Ascending aorta (tissue), 2 donors: ENCODE measurements around the gene PRKACA. TPM values are rescaled to one million over a fixed set of nuclear protein-coding genes. Genes with fewer than 3 reads are reported as not detected.

Experiments used
- DNase-seq, 2 donors: peaks; one replicate each; pipeline ENCODE4 v3.0.0-alpha.2; 2019; ENCODE audit warnings: low spot score in 2 of 2
- H3K27ac ChIP-seq, 2 donors: fragments of 200-600 bp; sonication (generic); one replicate each; pipeline ENCODE4 v1.5.1; 2016 to 2017; ENCODE audit warnings: mild to moderate bottlenecking in 1 of 2
- H3K27me3 ChIP-seq: fragments of 200-600 bp; sonication (generic); one replicate; pipeline ENCODE4 v1.5.1; 2017
- H3K36me3 ChIP-seq, 2 donors: fragments of 200-600 bp; sonication (generic); one replicate each; pipeline ENCODE4 v1.5.1; 2016
- H3K4me1 ChIP-seq, 2 donors: fragments of 200-600 bp; sonication (generic); one replicate each; pipeline ENCODE4 v1.5.1; 2016 to 2017; ENCODE audit warnings: mild to moderate bottlenecking in 1 of 2
- H3K4me3 ChIP-seq, 2 donors: fragments of 200-600 bp; sonication (generic); one replicate each; pipeline ENCODE4 v1.5.1; 2016 to 2017; ENCODE audit warnings: mild to moderate bottlenecking in 1 of 2
- H3K9me3 ChIP-seq, 2 donors: fragments of 200-600 bp; sonication (generic); one replicate each; pipeline ENCODE4 v1.5.1; 2016
- intact Hi-C: fragments of 100-400 bp; cut with DNase I; formaldehyde crosslinking; loops from one replicate; pipeline ENCODE4 v1.15.1; 2023
- total RNA-seq: library from RNA; depleted of rRNA; stranded (reverse); fragments of >200 nt; gene quantifications from one replicate; pipeline ENCODE4 v1.1.0, GENCODE V29; 2016
- TF ChIP-seq, protein P1 (sequence below), 3 experiments: fragments of 200-600 bp in 2 of 3; fragments of 450-650 bp in 1 of 3; sonication (generic) in 2 of 3; IDR thresholded peaks; one replicate each; pipeline ENCODE4 v1.5.1; 2016 to 2019; ENCODE audit warnings: antibody characterized with exemption in 3 of 3, mild to moderate bottlenecking in 1 of 3, moderate library complexity in 1 of 3

PRKACA gene
- total RNA-seq, 1 donor from 2014 or later = 92.6 TPM

DNA sequence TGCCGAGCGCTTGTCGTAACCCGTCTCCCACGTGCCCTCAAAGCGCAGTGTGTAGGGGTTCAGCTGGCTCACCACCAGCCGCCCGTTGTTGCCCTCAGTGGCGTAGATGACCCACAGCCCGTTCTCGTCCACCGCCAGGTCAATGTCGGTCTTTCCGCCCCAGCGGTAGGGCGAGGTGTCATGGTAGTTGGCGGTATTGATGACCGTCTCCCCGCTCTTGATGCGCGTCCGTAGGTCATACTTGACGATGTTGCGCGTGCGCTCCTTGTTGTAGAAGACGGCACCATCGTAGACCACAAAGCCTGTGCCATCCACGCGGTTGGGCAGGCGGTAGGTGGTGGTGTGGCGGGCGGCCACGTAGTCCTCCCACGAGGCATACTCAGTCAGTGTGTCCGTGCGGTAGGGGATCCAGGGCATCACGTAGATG, 45.3 kb upstream of the PRKACA start:
- H3K4me1 ChIP-seq = no peaks in the 10 kb centered on the region
- H3K9me3 ChIP-seq = no peaks in the 10 kb centered on the region
- TF ChIP-seq, protein P1, sequence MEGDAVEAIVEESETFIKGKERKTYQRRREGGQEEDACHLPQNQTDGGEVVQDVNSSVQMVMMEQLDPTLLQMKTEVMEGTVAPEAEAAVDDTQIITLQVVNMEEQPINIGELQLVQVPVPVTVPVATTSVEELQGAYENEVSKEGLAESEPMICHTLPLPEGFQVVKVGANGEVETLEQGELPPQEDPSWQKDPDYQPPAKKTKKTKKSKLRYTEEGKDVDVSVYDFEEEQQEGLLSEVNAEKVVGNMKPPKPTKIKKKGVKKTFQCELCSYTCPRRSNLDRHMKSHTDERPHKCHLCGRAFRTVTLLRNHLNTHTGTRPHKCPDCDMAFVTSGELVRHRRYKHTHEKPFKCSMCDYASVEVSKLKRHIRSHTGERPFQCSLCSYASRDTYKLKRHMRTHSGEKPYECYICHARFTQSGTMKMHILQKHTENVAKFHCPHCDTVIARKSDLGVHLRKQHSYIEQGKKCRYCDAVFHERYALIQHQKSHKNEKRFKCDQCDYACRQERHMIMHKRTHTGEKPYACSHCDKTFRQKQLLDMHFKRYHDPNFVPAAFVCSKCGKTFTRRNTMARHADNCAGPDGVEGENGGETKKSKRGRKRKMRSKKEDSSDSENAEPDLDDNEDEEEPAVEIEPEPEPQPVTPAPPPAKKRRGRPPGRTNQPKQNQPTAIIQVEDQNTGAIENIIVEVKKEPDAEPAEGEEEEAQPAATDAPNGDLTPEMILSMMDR (IDR thresholded peaks at IDR 0.05) = no peak
- intact Hi-C loops = no loop called here
- no peak overlapping the region for H3K27ac ChIP-seq
- peaks cover 5 to 11% of the 10 kb centered on the region in 2 donors for H3K36me3 ChIP-seq
- no peaks in the 10 kb centered on the region for H3K27me3 ChIP-seq
- no peak for DNase-seq
- H3K4me3 ChIP-seq = no peak overlapping the region

DNA sequence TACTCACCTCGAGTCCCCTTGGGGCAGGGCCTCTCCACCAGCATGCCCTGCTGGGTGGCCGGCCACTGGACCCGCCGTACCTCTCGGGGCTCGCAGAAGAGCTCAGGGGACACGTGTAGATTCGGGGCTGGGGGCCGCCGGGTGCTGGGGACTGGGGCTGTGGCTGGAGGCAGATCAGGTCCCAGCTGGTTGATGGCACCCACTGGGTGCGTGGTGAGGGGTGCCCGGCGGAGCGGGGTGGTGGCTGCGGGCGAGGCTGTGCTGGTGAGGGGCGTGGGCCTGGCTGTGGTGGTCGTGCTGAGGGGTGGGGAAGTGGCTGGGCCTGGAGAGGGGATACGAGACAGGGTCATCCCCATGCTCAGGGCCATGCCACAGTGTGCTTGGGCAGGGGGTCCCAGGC, 43.7 kb upstream of the PRKACA start:
- Histone ChIP-seq H3K27ac (no peak overlapping the region), H3K4me3 (no peak overlapping the region), H3K4me1 (no peaks in the 10 kb centered on the region), H3K9me3 (no peaks in the 10 kb centered on the region), H3K27me3 (no peaks in the 10 kb centered on the region), H3K36me3 (peaks cover 19 to 26% of the 10 kb centered on the region in 2 donors)
- DNase-seq = no peak
- TF ChIP-seq, protein P1 (IDR thresholded peaks at IDR 0.05) = no peak
- intact Hi-C loops = no loop called here

DNA sequence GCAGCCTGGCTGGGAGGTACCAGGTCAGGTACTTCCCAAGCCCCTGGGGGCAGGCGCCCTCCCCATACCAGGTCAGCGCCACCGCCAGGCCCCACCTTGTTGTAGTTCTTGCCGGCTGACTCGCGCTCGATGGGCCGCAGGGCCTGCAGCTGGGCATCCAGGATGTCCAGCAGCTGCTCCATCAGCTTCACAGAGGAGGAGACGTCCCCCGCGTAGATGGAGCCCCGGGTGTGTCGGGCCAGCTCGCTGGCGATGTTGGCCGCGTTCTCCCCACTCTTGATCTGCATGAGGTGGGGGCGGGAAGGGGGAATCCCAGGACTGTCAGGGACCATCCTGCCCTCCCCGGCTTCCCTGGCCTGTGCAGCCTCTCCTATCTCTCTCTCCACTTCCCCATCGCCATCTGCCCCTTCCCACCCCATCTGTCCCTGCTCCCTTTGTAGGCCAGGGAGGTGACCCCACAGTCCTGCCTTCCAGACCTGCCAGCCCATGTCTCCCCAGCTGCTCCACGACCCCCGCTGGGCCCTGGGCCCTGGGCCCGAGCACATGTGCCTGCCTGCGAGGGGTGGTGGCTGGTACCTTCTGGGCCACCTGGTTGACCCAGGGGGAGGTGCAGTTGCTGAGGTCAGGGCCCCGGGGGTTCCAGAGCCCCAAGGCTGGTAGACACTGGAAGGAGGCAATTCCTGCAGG, 42.6 kb upstream of the PRKACA start:
- no peaks in the 10 kb centered on the region for H3K27me3 ChIP-seq
- intact Hi-C loops = no loop called here
- H3K9me3 ChIP-seq = no peaks in the 10 kb centered on the region
- no peak overlapping the region for H3K4me3 ChIP-seq
- H3K36me3 ChIP-seq = peaks cover 29 to 38% of the 10 kb centered on the region in 2 donors
- TF ChIP-seq, protein P1 (IDR thresholded peaks at IDR 0.05) = no peak
- no peaks in the 10 kb centered on the region for H3K4me1 ChIP-seq
- DNase-seq = no peak
- no peak overlapping the region for H3K27ac ChIP-seq

DNA sequence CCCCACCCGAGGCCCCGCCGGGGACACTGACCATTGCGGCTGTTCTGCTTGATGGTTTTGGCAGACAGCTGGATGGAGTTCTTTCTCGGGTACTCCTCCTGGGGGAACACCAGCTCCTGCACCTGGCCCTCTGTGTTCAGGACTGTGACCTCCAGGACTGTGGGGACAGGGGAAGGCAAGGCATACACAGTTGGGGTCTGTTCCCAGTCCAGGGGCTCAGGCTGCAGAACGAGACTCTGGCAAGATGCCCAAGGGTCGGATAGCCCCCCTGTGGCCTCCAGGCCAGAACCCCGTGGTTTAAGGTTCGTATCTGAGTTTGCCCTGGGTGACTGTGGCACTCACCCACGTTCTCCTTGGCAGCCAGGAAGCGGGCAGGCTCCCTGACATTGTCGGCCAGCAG, 41.5 kb upstream of the PRKACA start:
- peaks cover 32 to 41% of the 10 kb centered on the region in 2 donors for H3K36me3 ChIP-seq
- DNase-seq = no peak

DNA sequence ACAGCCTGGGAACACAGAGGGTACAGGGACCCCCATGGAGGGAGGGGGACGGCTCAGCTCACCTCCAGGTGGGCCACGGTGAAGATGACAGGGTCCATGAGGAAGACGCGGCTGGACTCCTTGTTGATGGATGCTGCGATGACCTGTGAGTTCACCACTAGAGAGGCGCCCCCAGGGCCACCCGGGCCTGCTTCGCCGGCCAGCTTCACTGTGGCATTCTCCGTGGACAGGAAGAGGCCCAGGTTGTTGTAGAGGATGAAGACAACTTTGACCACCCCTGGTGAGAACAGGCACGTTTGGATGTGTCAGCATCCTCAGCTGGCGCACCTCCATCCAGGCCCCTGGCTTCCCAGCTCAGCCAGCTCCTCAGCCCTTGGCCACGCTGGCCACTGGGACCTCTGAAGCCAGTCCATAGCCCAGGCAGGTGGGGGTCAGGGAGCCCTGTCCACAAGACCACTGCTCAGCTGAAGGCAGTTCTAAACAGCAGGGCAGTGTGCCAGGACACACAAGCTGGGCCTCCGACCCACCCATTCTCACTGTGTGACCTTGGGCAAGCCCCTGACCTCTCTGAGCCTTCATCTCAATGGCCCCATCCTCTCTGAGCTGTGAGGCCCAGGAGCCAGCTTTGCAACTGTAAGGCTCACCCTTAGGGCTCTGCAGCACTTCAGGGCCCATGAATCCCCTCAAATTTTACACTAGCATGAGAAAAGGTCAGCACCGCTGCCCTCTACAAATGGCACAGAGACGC, 40.9 kb upstream of the PRKACA start:
- no peak for DNase-seq
- intact Hi-C loops = no loop called here
- no peak overlapping the region for H3K27ac ChIP-seq

More for the DNA sequence above, 41.5 kb upstream of the PRKACA start:
- H3K27me3 ChIP-seq = no peaks in the 10 kb centered on the region
- TF ChIP-seq, protein P1 (IDR thresholded peaks at IDR 0.05) = no peak
- no peaks in the 10 kb centered on the region for H3K4me1 ChIP-seq
- no peak overlapping the region for H3K4me3 ChIP-seq
- H3K27ac ChIP-seq = no peak overlapping the region
- H3K9me3 ChIP-seq = no peaks in the 10 kb centered on the region
- intact Hi-C loops = no loop called here

More for the DNA sequence above, 40.9 kb upstream of the PRKACA start:
- H3K4me3 ChIP-seq = no peak overlapping the region
- no peaks in the 10 kb centered on the region for H3K27me3 ChIP-seq
- TF ChIP-seq, protein P1 (IDR thresholded peaks at IDR 0.05) = no peak
- H3K9me3 ChIP-seq = no peaks in the 10 kb centered on the region
- peaks cover 32 to 41% of the 10 kb centered on the region in 2 donors for H3K36me3 ChIP-seq
- H3K4me1 ChIP-seq = no peaks in the 10 kb centered on the region
